ENCODE results near the gene LRBA. TPM values are rescaled to one million over a fixed set of nuclear protein-coding genes. Genes with fewer than 3 reads are reported as not detected.

The LRBA gene
- total and polyA plus RNA-seq, 9 of the 15 experiments (the other 6 are each of a cell fraction or from before 2014, with no cell fraction given), result 24.2 to 88.7 (median 59.7) TPM

- Histone ChIP-seq H3K79me2 (ENCODE audit: control insufficient read depth, insufficient read depth, low read length) (peaks cover 92% of the 10 kb centered on the region), H3K9me3 (replicated peaks; ENCODE audit: control insufficient read depth, insufficient read depth, low read depth, low read length) (no peaks in the 10 kb centered on the region), H2AFZ (ENCODE audit: low read depth, low read length) (no peak overlapping the region), H4K20me1 (replicated peaks; ENCODE audit: control insufficient read depth, insufficient read depth, low read length) (no peaks in the 10 kb centered on the region), H3K27me3 (ENCODE audit: control insufficient read depth in 2 of 2, insufficient read depth in 2 of 2, low read length in 2 of 2) (no peaks in the 10 kb centered on the region), H3K4me2 (ENCODE audit: insufficient read depth, low read length) (no peak overlapping the region), H3K4me1 (replicated peaks in 1 of 2; ENCODE audit: control insufficient read depth in 2 of 2, insufficient read depth in 2 of 2, low read length in 2 of 2) (peaks cover 3 to 10% of the 10 kb centered on the region in 2 experiments; a peak in 4 of 5 replicates), H3K9ac (ENCODE audit: insufficient read depth in 1 of 2, low read depth in 2 of 2, low read length in 2 of 2) (no peak overlapping the region), H3K27ac (ENCODE audit: extremely low read depth, low read depth, low read length) (no peak overlapping the region; the same call in 2 of the 3 replicates), H3K4me3 (no peak overlapping the region), H3K9me1 (ENCODE audit: control insufficient read depth, insufficient read depth, low read length) (no peaks in the 10 kb centered on the region), H3K36me3 (ENCODE audit: control insufficient read depth, insufficient read depth, low read length) (no peaks in the 10 kb centered on the region; the same call in 2 of the 3 replicates)
- POLR2A ChIA-PET, result no interaction called here
- CTCF ChIA-PET (ENCODE audit: low intra/inter-chr PET ratio), result no interaction called here
- FAIRE-seq, result no peak
- intact Hi-C loops (cut with micrococcal nuclease) (no loop called here), in situ Hi-C loops (cut with MboI) (no loop called here)
- no peak for ATAC-seq
- BruUV-seq (replicated peaks), result no TSS peak
- no peak for DNase-seq (ENCODE audit: extremely low read depth in 1 of 4, low spot score in 3 of 4)
- no peak for TF ChIP-seq ZFP91 (CRISPR knock-in tag; IDR thresholded peaks at IDR 0.05)
- TF ChIP-seq ID3 (CRISPR knock-in tag; IDR thresholded peaks at IDR 0.05), result no peak
- TF ChIP-seq ID3 (tag; IDR thresholded peaks at IDR 0.05), result no peak
- no peak for TF ChIP-seq HDAC2 (IDR thresholded peaks at IDR 0.05)
- no peak for TF ChIP-seq NELFE (IDR thresholded peaks at IDR 0.05; ENCODE audit: insufficient read depth, insufficient read length)
- TF ChIP-seq ZBTB17 (CRISPR knock-in tag; IDR thresholded peaks at IDR 0.05), result no peak
- TF ChIP-seq JUN (IDR thresholded peaks at IDR 0.05; ENCODE audit: borderline replicate concordance, low read depth, low read length), result no peak
- TF ChIP-seq JUN (CRISPR knock-in tag; IDR thresholded peaks at IDR 0.05; ENCODE audit: borderline replicate concordance), result no peak
- no peak for TF ChIP-seq SRSF1 (IDR thresholded peaks at IDR 0.05; ENCODE audit: low read depth, low read length)
- no peak for TF ChIP-seq SRF (CRISPR knock-in tag; IDR thresholded peaks at IDR 0.05)
- no peak for TF ChIP-seq POLR2G (IDR thresholded peaks at IDR 0.05; ENCODE audit: low read depth, low read length)
- no peak for TF ChIP-seq ZNF407 (IDR thresholded peaks at IDR 0.05; ENCODE audit: low read depth)
Measured at GRCh38 chr4:150942539-150942938, 72.5 kb downstream of the LRBA start.

Measured in K562 (cell line).